ENCODE measurements around the gene PHIP. TPM values are rescaled to one million over a fixed set of nuclear protein-coding genes. Genes with fewer than 3 reads are reported as not detected.

Gene PHIP
- total RNA-seq, 1 experiment from 2014 or later: 22.6 TPM

GRCh38 chr6:79042799-79043126 is 35.3 kb downstream of the PHIP start:
- Histone ChIP-seq H3K9me3 (ENCODE audit: control insufficient read depth in 1 of 2, insufficient read depth in 1 of 2, low read depth in 1 of 2, low read length in 2 of 2) (no peaks in the 10 kb centered on the region), H3K27me3 (ENCODE audit: insufficient read depth, low read length) (no peaks in the 10 kb centered on the region), H2AFZ (ENCODE audit: low read depth, low read length, poor library complexity, severe bottlenecking) (no peak overlapping the region), H4K20me1 (ENCODE audit: insufficient read depth) (0 out of 2 replicates have a peak, but pooled peaks cover 7% of the 10 kb centered on the region), H3K4me2 (ENCODE audit: low read length) (no peak overlapping the region), H3K36me3 (ENCODE audit: control insufficient read depth in 1 of 2, insufficient read depth in 2 of 2, low read length in 2 of 2) (peaks cover 0 to 17% of the 10 kb centered on the region in 2 experiments; a peak in 3 of 4 replicates), H3K27ac (ENCODE audit: low read depth, low read length) (no peak overlapping the region), H3K9me2 (ENCODE audit: insufficient read depth) (no peaks in the 10 kb centered on the region), H3K79me2 (ENCODE audit: insufficient read depth, low read length) (peaks cover 45% of the 10 kb centered on the region), H3K4me3 (replicated peaks in 1 of 2; ENCODE audit: low read depth in 1 of 2, low read length in 2 of 2) (no peak overlapping the region), H3K4me1 (ENCODE audit: control insufficient read depth in 1 of 2, insufficient read depth in 2 of 2, low read length in 2 of 2) (no peaks in the 10 kb centered on the region), H3K9ac (ENCODE audit: low read length) (no peak overlapping the region)
- TF ChIP-seq CEBPB (IDR thresholded peaks at IDR 0.05; ENCODE audit: low read depth) (no peak), FOSL1 (IDR thresholded peaks at IDR 0.05; ENCODE audit: low read depth) (no peak), SRF (IDR thresholded peaks at IDR 0.05; ENCODE audit: low read depth) (no peak), ZNF274 (IDR thresholded peaks at IDR 0.05; ENCODE audit: low read depth, low read length) (no peak), CTCF (IDR thresholded peaks at IDR 0.05 in 2 of 3, conservative IDR thresholded peaks at IDR 0.05 in 1 of 3; ENCODE audit: borderline replicate concordance in 1 of 3, insufficient read depth in 1 of 3, low read depth in 2 of 3, low read length in 2 of 3) (no peak), JUND (IDR thresholded peaks at IDR 0.05) (no peak), ELF1 (IDR thresholded peaks at IDR 0.05; ENCODE audit: borderline replicate concordance, low read depth) (no peak), EGR1 (IDR thresholded peaks at IDR 0.05; ENCODE audit: low read depth) (no peak), POLR2AphosphoS5 (IDR thresholded peaks at IDR 0.05; ENCODE audit: low read depth, low read length) (no peak)
- ATAC-seq (no peak), DNase-seq (ENCODE audit: low read depth, low spot score) (no peak)
- BruUV-seq (replicated peaks): no TSS peak
- CTCF ChIA-PET: no interaction called here
- intact Hi-C loops (cut with micrococcal nuclease): no loop called here
- POLR2A ChIA-PET: no interaction called here
- RAD21 ChIA-PET (ENCODE audit: low non-redundant PET in 1 of 2, low total read pairs in 2 of 2, uncharacterized antibody in 2 of 2, unreplicated experiment in 2 of 2): no interaction called here

Data from HCT116 (cell line).